ENCODE measurements around the gene TMUB2. TPM values are rescaled to one million over a fixed set of nuclear protein-coding genes. Genes with fewer than 3 reads are reported as not detected.
A peak's percentile ranks its signal among the peaks of the same experiment; 100 is the strongest.

TMUB2 gene
- total and polyA plus RNA-seq, 2 of the 13 experiments (the other 11 are each of a cell fraction or from before 2014, with no cell fraction given) = 26.9 to 50.8 TPM

DNA sequence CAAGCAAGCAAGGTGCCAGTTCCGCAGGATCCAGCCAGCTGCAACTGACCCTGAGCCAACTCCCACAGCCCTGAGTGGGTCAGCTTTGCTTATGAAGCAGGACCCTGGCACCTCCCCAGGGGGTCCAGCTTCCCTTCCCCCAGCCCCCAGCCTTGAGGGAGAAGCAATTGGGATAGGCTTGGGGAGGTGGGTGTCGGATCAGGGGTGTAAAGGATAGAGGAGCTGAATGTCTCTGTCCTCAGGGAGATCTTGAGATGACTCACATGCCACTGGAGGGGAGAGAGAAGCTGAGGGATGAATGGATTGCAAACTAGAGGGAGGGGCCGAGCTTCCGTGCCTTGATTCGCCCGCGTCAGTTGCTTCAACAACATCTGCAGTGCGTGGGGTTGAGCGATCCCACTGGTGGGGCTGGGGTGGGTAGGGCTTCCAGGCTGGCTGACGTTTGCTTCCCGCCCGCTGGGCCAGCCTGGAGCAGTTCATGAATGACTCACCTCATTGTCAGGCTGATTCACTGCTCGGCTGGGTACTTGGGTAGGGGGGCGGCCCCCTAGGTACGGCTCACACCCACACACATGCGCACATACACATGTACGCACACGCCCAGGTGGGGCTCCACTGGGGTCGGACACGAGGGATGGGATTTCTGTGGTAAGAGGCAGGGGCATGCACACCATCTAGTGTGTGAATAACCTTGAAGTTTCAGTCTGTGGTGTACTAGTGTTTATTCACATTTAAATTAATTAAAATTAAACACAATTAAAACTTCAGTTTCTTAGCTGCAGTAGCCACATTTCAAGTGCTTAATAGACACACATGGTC lies 48.7 kb upstream of the TMUB2 start (continued):
- TF ChIP-seq HNRNPLL (IDR thresholded peaks at IDR 0.05; ENCODE audit: low read depth, low read length, poor library complexity, severe bottlenecking) = peak; percentile 55
- TF ChIP-seq CHD4 (IDR thresholded peaks at IDR 0.05; ENCODE audit: borderline replicate concordance, low read length) = peak; percentile 90; the same call in 1 of the 2 replicates
- no peak for TF ChIP-seq ZNF383 (CRISPR knock-in tag; IDR thresholded peaks at IDR 0.05; ENCODE audit: borderline replicate concordance)
- TF ChIP-seq U2AF1 (optimal IDR thresholded peaks at IDR 0.05; ENCODE audit: low read depth, low read length) = no peak
- no peak for TF ChIP-seq FLYWCH1 (CRISPR knock-in tag; IDR thresholded peaks at IDR 0.05)
- TF ChIP-seq, protein P1, sequence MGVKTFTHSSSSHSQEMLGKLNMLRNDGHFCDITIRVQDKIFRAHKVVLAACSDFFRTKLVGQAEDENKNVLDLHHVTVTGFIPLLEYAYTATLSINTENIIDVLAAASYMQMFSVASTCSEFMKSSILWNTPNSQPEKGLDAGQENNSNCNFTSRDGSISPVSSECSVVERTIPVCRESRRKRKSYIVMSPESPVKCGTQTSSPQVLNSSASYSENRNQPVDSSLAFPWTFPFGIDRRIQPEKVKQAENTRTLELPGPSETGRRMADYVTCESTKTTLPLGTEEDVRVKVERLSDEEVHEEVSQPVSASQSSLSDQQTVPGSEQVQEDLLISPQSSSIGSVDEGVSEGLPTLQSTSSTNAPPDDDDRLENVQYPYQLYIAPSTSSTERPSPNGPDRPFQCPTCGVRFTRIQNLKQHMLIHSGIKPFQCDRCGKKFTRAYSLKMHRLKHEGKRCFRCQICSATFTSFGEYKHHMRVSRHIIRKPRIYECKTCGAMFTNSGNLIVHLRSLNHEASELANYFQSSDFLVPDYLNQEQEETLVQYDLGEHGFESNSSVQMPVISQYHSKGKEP (CRISPR knock-in tag; IDR thresholded peaks at IDR 0.05) = 0 out of 2 replicates have a peak, but pooled peaks have one; percentile 32
- TF ChIP-seq, protein P2, sequence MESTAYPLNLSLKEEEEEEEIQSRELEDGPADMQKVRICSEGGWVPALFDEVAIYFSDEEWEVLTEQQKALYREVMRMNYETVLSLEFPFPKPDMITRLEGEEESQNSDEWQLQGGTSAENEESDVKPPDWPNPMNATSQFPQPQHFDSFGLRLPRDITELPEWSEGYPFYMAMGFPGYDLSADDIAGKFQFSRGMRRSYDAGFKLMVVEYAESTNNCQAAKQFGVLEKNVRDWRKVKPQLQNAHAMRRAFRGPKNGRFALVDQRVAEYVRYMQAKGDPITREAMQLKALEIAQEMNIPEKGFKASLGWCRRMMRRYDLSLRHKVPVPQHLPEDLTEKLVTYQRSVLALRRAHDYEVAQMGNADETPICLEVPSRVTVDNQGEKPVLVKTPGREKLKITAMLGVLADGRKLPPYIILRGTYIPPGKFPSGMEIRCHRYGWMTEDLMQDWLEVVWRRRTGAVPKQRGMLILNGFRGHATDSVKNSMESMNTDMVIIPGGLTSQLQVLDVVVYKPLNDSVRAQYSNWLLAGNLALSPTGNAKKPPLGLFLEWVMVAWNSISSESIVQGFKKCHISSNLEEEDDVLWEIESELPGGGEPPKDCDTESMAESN (CRISPR knock-in tag; conservative IDR thresholded peaks at IDR 0.05) = no peak
- TF ChIP-seq ZNF550 (CRISPR knock-in tag; IDR thresholded peaks at IDR 0.05; ENCODE audit: borderline replicate concordance) = no peak
- TF ChIP-seq ZSCAN22 (CRISPR knock-in tag; IDR thresholded peaks at IDR 0.05) = no peak
- no peak; the same call in 1 of the 2 replicates for TF ChIP-seq ZBTB38 (CRISPR knock-in tag; IDR thresholded peaks at IDR 0.05)
- TF ChIP-seq, protein P3, sequence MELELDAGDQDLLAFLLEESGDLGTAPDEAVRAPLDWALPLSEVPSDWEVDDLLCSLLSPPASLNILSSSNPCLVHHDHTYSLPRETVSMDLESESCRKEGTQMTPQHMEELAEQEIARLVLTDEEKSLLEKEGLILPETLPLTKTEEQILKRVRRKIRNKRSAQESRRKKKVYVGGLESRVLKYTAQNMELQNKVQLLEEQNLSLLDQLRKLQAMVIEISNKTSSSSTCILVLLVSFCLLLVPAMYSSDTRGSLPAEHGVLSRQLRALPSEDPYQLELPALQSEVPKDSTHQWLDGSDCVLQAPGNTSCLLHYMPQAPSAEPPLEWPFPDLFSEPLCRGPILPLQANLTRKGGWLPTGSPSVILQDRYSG (CRISPR knock-in tag; IDR thresholded peaks at IDR 0.05) = no peak
- no peak for TF ChIP-seq GABPA (IDR thresholded peaks at IDR 0.05; ENCODE audit: low read depth, low read length)
- no peak for TF ChIP-seq GABPA (CRISPR knock-in tag; IDR thresholded peaks at IDR 0.05; ENCODE audit: low read depth)
- 0 out of 2 replicates have a peak, but pooled peaks have one; percentile 66 for TF ChIP-seq ZFP37 (CRISPR knock-in tag; IDR thresholded peaks at IDR 0.05; ENCODE audit: borderline replicate concordance)
- TF ChIP-seq TMF1 (CRISPR knock-in tag; IDR thresholded peaks at IDR 0.05; ENCODE audit: low read depth) = peak; percentile 86; the same call in 1 of the 2 replicates
- no peak; the same call in 1 of the 2 replicates for TF ChIP-seq ZNF263 (CRISPR knock-in tag; IDR thresholded peaks at IDR 0.05)
- peak; percentile 71; the same call in 1 of the 2 replicates for TF ChIP-seq IRF2 (CRISPR knock-in tag; IDR thresholded peaks at IDR 0.05)

Data from HepG2 (cell line).